Stimulated activated naive CD8-positive, alpha-beta T cell treated with anti-CD3 and anti-CD28 coated beads, Interleukin-15, amount 100 ng/mL, for 72 hours (primary cell): Measurements from ENCODE around the gene PML.

Experiments used
- ATAC-seq: fragments of 150-1000 bp; cut with Tn5 transposase; 2 replicates; pipeline ENCODE4 v1.10.0; 2021; ENCODE audit warnings: mild to moderate bottlenecking, moderate library complexity
- DNase-seq, 2 donors: peaks; one replicate each; pipeline ENCODE4 v3.0.0; 2021 to 2022
- H3K27ac Mint-ChIP-seq, 2 donors: one replicate each; pipeline ENCODE4 v1.8.0; 2022; ENCODE audit warnings: mild to moderate bottlenecking in 2 of 2, mixed read lengths in 2 of 2, moderate library complexity in 2 of 2
- H3K27me3 Mint-ChIP-seq: one replicate; pipeline ENCODE4 v1.8.0; 2022; ENCODE audit warnings: mixed read lengths
- H3K4me1 Mint-ChIP-seq: one replicate; pipeline ENCODE4 v1.8.0; 2022; ENCODE audit warnings: mild to moderate bottlenecking, mixed read lengths
- H3K4me3 Mint-ChIP-seq, 2 donors: one replicate each; pipeline ENCODE4 v1.8.0; 2022; ENCODE audit warnings: mild to moderate bottlenecking in 2 of 2, mixed read lengths in 2 of 2, moderate library complexity in 1 of 2
- H3K9me3 Mint-ChIP-seq, 2 donors: one replicate each; pipeline ENCODE4 v1.8.0; 2022; ENCODE audit warnings: mixed read lengths in 2 of 2

The PML gene

DNA sequence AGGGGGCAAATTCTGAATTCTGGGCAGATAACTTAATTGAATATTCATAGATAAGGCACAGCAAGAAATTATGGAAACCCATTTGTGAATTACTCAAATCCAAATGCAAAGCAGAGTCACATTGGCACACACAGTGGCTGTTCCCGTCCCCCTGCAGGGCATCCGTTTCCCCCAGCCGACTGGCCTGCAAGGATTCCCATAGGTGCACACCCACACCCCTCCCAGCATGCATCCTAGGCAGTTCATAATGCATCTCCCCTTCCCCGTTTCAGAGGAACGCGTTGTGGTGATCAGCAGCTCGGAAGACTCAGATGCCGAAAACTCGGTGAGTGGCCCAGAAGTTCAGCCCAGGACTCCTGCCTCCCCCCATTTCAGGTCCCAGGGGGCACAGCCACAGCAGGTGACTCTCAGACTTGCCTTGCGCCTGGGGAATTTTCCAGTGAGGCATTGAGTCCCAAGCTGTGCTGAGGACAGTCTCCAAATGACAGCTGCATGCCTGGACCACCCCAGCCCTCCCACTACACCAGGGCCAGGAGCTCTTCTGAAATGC, 39.8 kb downstream of the PML start:
- Mint-ChIP-seq H3K27me3 (no peaks in the 10 kb centered on the region), H3K27ac (no peak overlapping the region), H3K4me1 (peaks cover 4% of the 10 kb centered on the region), H3K4me3 (no peak overlapping the region), H3K9me3 (no peaks in the 10 kb centered on the region)
- ATAC-seq (no peak), DNase-seq (no peak)

DNA sequence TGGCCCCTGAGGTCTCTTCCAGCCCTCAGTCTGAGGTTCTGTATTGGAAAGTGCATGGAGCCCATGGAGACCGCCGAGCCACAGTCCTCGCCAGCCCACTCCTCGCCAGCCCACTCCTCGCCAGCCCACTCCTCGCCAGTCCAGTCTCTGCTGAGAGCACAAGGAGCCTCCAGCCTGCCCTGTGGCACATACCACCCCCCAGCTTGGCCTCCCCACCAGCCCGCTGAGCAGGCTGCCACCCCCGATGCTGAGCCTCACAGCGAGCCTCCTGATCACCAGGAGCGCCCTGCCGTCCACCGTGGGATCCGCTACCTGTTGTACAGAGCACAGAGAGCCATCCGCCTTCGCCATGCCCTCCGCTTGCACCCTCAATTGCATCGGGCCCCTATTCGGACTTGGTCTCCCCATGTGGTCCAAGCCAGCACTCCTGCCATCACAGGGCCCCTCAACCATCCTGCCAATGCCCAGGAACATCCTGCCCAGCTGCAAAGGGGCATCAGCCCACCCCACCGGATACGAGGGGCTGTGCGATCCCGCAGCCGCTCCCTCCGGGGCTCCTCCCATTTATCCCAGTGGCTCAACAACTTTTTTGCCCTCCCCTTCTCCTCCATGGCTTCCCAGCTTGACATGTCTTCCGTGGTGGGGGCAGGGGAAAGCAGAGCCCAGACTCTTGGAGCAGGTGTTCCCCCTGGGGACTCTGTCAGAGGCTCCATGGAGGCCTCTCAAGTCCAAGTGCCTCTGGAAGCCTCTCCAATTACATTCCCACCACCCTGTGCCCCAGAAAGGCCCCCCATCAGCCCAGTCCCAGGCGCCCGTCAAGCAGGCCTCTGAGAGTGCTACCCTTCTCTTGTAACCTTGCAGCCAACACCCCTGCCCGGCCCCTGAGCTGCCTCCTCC, 40.9 kb downstream of the PML start:
- no peak for ATAC-seq
- DNase-seq: no peak
- H3K4me3 Mint-ChIP-seq: no peak overlapping the region
- H3K4me1 Mint-ChIP-seq: peaks cover 4% of the 10 kb centered on the region
- no peaks in the 10 kb centered on the region for H3K9me3 Mint-ChIP-seq
- H3K27me3 Mint-ChIP-seq: no peaks in the 10 kb centered on the region
- H3K27ac Mint-ChIP-seq: peak overlapping the region in 1 of 2 donors; percentile 5

DNA sequence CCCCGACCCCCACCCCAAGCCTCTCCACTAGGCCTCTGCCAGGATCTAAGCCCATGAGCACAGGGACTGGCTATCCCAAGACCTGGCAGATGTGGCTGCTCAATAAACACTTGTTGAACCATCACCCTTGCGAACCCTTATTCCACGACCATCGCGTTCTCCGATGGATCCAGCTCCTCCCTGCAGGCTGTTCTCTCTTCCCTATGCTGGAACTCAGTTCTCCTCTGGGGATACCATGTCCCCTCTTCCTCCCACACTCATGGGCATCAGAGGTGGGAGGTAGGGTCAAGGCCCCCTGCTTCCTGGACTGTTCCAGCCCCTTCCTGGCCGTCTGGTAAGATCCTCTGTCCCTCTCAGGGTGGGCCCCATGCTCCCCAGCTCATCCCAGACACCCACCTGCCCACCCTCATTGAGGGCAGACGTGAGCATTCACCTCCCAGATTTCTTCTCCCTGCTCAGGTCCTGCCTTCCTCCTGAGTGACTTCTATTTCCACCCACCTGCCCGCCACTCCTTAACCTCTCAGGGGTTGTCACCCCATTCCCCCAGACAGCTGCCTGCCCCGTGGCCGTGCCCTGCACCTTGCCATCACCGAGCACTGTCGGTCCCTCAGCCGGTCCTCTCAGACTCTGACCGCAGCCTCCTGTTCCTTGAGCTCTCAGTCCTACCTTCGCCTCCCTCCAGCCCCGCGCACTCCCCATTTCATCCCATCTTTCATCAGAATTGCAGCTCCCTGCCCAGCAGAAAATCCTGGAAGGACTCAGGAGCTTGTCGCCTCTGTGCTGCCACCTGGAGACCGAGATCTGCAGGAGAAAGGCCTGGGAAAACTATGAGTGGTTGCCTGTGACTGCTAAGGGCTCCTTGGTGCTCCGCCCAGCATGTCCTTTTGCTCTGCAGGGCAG, 42.0 kb downstream of the PML start:
- Mint-ChIP-seq H3K9me3 (no peaks in the 10 kb centered on the region), H3K4me3 (no peak overlapping the region), H3K4me1 (peaks cover 4% of the 10 kb centered on the region), H3K27me3 (no peaks in the 10 kb centered on the region), H3K27ac (peak overlapping the region; percentile 4 to 94)
- no peak for ATAC-seq
- DNase-seq: no peak

DNA sequence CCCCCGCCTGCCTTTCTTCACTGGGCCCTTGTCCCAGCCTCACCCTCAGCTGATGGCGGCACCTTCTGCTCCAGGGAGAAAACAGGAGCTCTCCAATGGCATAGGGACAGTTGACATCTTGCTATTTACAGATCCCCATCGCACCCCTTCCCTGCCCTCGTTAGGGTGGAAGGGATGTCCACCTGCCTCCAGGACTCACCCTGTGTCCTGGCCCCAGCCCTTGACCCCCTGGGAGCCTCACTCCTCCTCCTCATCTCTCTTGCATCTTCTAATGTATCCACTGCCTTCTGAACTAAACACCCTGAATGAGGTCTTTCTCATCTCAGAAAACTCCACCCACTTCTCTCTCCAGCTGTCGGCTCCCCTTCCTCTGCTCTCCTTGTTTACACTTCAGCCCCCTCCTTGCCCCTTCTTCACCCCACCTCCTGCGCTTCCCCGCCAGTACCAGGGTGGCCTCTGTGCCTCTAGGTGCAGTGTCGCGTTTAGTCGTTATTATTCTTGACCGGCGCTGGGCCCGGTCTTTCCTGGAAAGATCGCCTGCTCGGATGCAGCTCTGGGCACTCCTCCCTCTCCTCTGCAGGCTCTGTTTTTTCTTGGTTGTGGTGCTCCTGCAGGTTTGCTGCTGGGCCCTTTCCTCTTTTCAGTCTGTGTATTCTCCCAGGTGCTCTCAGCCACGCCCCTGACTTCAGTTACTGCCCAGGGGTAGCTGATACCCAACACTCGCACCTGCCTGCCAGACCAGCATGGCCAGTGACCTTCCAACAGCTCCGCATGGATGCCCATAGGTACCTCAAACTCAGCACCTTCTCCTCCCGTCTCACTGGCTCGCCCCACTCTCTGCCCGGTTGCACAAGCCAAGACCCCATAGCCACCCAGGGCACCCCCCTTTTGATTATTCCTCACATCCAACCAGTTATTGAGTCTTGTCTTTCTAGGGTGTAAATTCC, 42.9 kb downstream of the PML start:
- H3K27ac Mint-ChIP-seq: peak overlapping the region in 1 of 2 donors; percentile 72
- H3K4me1 Mint-ChIP-seq: peaks cover 4% of the 10 kb centered on the region
- ATAC-seq (no peak), DNase-seq (no peak)
- H3K27me3 Mint-ChIP-seq: no peaks in the 10 kb centered on the region
- no peaks in the 10 kb centered on the region for H3K9me3 Mint-ChIP-seq
- H3K4me3 Mint-ChIP-seq: no peak overlapping the region

DNA sequence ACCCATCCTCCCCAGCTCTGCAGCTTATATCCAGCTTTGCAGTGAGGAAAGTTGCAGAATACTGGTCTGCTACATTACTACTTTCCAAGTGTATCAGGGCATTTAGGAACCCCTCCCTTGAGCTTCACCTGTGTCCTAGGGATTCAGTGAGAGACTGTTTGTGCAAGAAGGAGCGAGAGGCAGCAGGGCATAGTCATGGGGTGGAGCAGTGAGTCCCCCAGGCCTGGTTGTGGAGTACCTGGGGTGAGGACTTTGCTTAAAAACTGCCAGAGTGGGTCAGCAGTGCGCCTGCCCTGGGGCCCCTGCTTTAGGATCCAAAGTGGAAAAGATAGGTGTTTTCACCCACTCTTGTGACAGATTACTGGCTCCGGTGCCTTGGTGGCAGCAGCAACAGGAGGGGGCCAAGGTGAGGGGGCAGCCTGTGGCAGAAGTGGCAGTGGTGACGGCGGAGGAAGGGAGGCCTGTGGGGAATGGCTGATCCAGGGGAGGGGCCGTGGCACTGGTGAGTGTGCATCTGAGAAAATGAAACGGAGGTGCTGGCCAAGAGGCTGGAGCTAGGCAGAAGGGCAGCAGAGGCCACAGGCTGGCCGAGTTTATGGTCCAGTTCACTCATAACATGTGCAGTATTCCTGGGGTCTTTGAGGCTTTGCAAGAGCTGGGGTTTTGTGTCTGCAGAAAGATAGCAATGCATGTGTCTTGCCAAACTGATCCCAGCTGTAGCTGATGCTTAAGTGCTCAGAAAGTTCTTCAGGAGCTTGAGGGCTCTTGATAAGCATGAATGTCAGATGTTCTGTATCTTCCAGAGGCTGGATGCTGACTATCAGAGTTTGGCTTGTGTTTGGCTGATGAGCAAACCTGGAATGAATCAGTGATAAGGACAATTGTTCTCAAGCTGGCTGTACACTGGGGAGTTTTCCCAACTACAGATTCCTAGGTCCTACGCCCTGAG, 44.5 kb downstream of the PML start:
- Mint-ChIP-seq H3K4me1 (peaks cover 4% of the 10 kb centered on the region), H3K9me3 (no peaks in the 10 kb centered on the region), H3K4me3 (no peak overlapping the region), H3K27ac (peak overlapping the region; percentile 57 to 59), H3K27me3 (no peaks in the 10 kb centered on the region)
- ATAC-seq (no peak), DNase-seq (no peak)

DNA sequence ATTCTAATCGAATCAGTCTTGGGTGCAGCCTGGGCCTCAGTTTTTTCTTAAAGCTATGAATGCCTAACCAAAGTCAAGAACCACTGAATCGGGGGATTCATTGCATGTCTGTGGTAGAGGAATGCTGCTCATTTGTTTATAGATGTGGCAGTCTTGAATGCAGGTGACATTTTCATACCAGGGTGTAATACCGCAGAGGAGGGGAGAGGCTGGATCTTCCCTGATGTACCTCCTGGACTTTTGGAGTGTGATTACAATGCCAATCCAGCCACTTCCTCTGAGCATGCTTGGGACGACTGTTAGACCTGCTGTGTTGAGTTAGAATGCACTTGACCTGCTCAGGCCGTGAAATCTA, 45.1 kb downstream of the PML start:
- Mint-ChIP-seq H3K27ac (no peak overlapping the region), H3K27me3 (no peaks in the 10 kb centered on the region), H3K9me3 (no peaks in the 10 kb centered on the region), H3K4me3 (no peak overlapping the region), H3K4me1 (peaks cover 4% of the 10 kb centered on the region)
- DNase-seq (no peak), ATAC-seq (no peak)

DNA sequence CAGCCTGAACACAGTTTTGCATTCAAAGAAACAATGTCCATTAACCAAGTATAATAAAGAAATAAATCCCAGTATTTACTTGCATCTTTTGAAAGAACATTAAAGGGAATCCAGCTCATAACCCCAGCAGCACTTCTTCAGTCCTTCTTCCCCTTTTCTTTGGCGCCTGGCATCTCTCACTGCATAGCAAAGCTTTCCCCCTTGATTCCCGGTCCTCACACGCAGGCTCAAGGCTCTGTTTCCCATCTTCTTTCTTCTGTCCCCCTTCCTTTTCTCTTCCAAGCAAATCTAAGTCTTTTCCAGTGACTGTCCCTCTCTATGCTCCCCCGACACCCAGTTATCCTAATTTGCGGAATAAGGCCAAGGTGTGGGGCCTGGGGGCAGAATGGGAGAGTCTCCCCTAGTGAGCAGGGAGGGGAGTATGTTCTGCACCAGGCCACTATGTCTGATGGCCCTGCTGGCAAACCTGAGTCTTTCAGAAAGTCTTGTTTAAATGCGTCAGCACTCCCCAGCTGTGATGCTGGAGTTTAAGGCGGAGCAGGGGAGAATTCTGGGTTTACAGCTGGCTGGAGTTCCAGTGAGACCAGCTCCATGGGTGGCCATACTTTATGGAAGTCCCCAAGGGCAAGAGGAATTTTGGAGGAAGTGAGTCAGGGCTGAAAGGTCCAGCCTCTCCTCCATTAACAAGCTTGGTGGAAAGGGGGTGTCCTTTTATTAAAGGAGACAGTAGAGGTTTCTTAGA, 45.8 kb downstream of the PML start:
- Mint-ChIP-seq H3K27ac (peak overlapping the region; percentile 27 to 92), H3K4me3 (no peak overlapping the region), H3K27me3 (no peaks in the 10 kb centered on the region), H3K9me3 (no peaks in the 10 kb centered on the region), H3K4me1 (peaks cover 4% of the 10 kb centered on the region)
- DNase-seq: no peak
- ATAC-seq: no peak

DNA sequence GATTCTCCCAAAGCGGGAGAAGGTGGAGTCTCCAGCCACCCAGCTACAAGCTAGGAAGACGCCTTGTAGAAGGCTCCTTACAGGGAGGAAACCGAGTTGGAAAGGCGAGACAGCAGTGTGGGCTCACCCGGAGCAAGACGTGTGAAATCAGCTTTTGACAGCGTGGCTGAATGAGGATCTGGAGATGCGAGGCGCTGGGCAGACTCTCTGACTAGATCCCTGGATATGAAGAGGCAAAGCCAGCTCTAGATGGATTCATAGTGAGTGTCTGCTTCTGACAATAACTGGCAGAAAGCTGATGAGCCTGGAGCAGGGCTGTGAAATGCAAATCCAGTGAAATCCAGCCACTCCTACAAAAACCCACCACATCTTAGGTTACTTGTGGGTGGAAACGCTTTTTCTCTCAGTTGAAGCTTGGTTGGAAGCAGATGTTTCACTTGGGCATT, 46.8 kb downstream of the PML start:
- DNase-seq: no peak
- no peak for ATAC-seq
- Mint-ChIP-seq H3K27me3 (no peaks in the 10 kb centered on the region), H3K4me3 (no peak overlapping the region), H3K4me1 (peaks cover 4% of the 10 kb centered on the region), H3K27ac (peak overlapping the region in 1 of 2 donors; percentile 60), H3K9me3 (no peaks in the 10 kb centered on the region)

DNA sequence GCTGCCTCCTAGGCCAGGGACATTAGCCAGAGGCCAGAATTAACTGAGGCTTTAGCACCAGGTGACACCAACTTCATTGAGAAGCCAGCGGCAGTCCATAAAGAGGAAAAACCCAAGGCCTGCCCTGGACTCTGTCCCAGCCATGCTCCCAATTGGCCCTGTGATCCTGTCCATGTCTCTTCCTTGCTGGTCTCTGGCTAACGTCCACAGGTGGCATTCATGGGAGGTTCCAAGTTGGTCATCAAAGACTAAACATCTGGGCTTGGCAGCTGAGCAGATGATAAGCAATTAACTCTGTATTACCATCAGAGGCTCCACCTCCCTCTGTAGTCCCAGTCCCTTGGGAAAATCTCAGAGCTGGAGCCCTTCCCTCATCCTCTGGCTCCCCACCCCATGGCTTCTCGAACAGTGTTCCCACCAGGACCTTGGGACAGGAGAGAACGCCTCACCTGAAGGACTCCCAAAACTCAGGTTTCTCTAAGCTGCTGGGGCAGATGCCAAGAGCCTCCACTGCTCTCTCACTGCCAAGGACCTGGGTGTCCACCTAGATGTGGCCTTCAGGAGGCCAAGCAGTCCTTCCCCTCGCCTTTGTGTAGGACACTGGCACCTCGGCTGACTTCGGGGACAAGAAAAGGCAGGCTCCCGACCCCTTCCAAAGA, 47.4 kb downstream of the PML start:
- DNase-seq (no peak), ATAC-seq (no peak)
- Mint-ChIP-seq H3K27ac (peak overlapping the region; percentile 48 to 60), H3K9me3 (no peaks in the 10 kb centered on the region), H3K4me1 (peaks cover 4% of the 10 kb centered on the region), H3K4me3 (no peak overlapping the region), H3K27me3 (no peaks in the 10 kb centered on the region)

DNA sequence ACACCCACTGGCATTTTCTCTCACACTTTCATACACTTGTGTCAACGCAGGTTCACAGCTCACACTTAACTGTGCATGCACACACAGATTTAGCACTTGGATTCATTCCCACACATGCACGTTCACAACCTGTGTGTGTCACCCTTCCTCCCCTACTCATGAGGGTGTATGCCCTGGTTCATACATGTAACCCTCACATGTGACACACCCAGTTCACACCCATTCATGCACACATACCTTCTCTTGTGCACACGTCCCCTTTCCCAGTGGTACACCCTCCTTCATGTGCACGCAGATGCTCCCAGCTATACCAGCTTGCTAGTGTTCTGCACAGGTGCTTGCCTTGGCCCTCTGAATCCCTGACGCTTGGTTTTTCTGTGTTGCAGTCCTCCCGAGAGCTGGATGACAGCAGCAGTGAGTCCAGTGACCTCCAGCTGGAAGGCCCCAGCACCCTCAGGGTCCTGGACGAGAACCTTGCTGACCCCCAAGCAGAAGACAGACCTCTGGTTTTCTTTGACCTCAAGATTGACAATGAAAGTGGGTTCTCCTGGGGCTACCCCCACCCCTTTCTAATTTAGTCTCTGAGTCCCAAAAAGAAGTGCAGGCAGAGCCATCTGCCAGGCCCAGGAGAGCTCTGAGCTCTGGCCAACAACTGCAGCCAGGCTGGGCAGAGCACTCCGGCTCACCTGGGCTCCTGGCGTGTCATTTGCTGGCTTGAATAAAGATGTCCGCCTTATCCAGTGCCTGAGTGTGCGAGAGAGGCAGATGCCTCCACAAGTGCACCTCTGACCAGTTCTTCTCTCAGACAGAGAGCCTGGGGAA, 48.3 kb downstream of the PML start:
- DNase-seq (no peak), ATAC-seq (no peak)
- Mint-ChIP-seq H3K4me3 (no peak overlapping the region), H3K27ac (peak overlapping the region in 1 of 2 donors; percentile 77), H3K9me3 (no peaks in the 10 kb centered on the region), H3K27me3 (no peaks in the 10 kb centered on the region), H3K4me1 (peaks cover 7% of the 10 kb centered on the region)

DNA sequence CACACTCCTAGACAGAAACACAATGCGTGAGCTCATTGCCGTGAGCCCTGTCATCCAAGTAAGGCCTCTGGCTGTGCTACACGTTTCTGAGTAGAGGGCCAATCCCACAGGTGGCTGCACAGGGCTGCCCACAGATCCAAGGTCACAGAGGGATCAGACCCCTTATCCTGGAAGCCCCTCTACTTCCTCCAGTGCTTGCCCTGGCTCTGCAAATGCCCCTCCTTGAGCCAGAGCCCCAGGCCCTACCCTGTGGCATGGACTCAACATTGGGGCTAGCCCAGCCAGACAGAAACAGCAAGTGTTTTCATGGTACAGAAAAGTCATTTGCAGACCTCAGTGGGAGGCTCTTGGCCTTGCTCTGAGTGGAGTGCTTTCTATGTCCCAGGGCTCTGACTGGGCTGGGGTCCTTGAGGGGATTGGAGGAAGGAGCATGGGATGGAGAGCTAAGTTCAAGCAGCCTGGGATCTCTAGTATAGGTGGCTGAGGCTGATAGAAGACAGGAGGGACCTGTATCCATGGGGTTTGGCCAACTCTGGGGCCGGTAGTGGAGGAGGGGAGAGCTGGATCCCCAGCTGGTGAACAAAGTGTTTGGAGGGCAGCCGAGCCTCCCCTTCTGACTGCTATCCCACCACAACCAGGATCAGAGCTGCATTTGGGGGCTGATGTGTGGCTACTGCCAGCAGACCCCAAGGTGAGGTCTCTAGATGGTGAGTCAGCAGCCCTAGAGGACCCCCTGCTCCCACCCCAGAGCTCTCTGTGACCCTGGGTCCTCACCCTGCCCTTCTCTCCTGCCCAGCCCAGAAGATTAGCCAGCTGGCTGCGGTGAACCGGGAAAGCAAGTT, 49.1 kb downstream of the PML start:
- H3K4me3 Mint-ChIP-seq: no peak overlapping the region
- no peaks in the 10 kb centered on the region for H3K27me3 Mint-ChIP-seq
- DNase-seq (no peak), ATAC-seq (no peak)
- H3K9me3 Mint-ChIP-seq: no peaks in the 10 kb centered on the region
- no peak overlapping the region for H3K27ac Mint-ChIP-seq
- H3K4me1 Mint-ChIP-seq: peaks cover 14% of the 10 kb centered on the region
